ENCODE data around the gene CPLANE1. TPM values are rescaled to one million over a fixed set of nuclear protein-coding genes. Genes with fewer than 3 reads are reported as not detected.

The CPLANE1 gene
- total and polyA plus RNA-seq, 9 of the 15 experiments (the other 6 are each of a cell fraction or from before 2014, with no cell fraction given): under 0.01 to 0.27 (median 0.08) TPM; not detected in 2

- TF ChIP-seq ETS2 (tag; IDR thresholded peaks at IDR 0.05; ENCODE audit: borderline replicate concordance, poor library complexity, severe bottlenecking) (no peak), NFATC3 (IDR thresholded peaks at IDR 0.05) (no peak), FOSL1 (tag; conservative IDR thresholded peaks at IDR 0.05) (no peak)
- DNase-seq (ENCODE audit: extremely low read depth in 1 of 4, low spot score in 3 of 4): no peak
- in situ Hi-C loops (cut with MboI) (no loop called here), intact Hi-C loops (cut with micrococcal nuclease) (loop anchor here (10.0 kb wide), 1 partner anchor 382 kb away; no protein-coding TSS in a partner anchor)
- H3K27me3 ChIP-seq (ENCODE audit: control insufficient read depth in 2 of 2, insufficient read depth in 2 of 2, low read length in 2 of 2): peaks cover 8 to 12% of the 10 kb centered on the region in 2 experiments; a peak in 3 of 5 replicates
- H3K4me2 ChIP-seq (ENCODE audit: insufficient read depth, low read length): no peak overlapping the region
- H4K20me1 ChIP-seq (replicated peaks; ENCODE audit: control insufficient read depth, insufficient read depth, low read length): no peaks in the 10 kb centered on the region
- no peaks in the 10 kb centered on the region for H3K79me2 ChIP-seq (ENCODE audit: control insufficient read depth, insufficient read depth, low read length)
- H3K4me1 ChIP-seq (replicated peaks in 1 of 2; ENCODE audit: control insufficient read depth in 2 of 2, insufficient read depth in 2 of 2, low read length in 2 of 2): no peaks in the 10 kb centered on the region
- H3K4me3 ChIP-seq: no peak overlapping the region
- H2AFZ ChIP-seq (ENCODE audit: low read depth, low read length): no peak overlapping the region
- WGBS (ENCODE audit: insufficient coverage, low coverage, missing lambda C conversion rate): 1% methylated on average over 6 of the region's 6 CpGs
- ChIA-PET POLR2A (no interaction called here), CTCF (ENCODE audit: low intra/inter-chr PET ratio) (no interaction called here)
- no peaks in the 10 kb centered on the region for H3K9me1 ChIP-seq (ENCODE audit: control insufficient read depth, insufficient read depth, low read length)
- no peak overlapping the region for H3K27ac ChIP-seq (ENCODE audit: extremely low read depth, low read depth, low read length)
- FAIRE-seq: no peak
- no TSS peak for BruUV-seq (replicated peaks)
- no peak for ATAC-seq
- H3K9ac ChIP-seq (ENCODE audit: insufficient read depth in 1 of 2, low read depth in 2 of 2, low read length in 2 of 2): no peak overlapping the region
- no peaks in the 10 kb centered on the region for H3K9me3 ChIP-seq (replicated peaks; ENCODE audit: control insufficient read depth, insufficient read depth, low read depth, low read length)
- H3K36me3 ChIP-seq (ENCODE audit: control insufficient read depth, insufficient read depth, low read length): no peaks in the 10 kb centered on the region
Observed at GRCh38 chr5:37116359-37116758, 132.8 kb downstream of the CPLANE1 start.

GRCh38 chr5:37112383-37112991 is 136.7 kb downstream of the CPLANE1 start:
- BruUV-seq (replicated peaks): no TSS peak
- in situ Hi-C loops (cut with MboI): no loop called here
- TF ChIP-seq MTA2 (IDR thresholded peaks at IDR 0.05; ENCODE audit: low read depth) (no peak), HDAC8 (tag; IDR thresholded peaks at IDR 0.05) (no peak)
- TF ChIP-seq, protein P1, sequence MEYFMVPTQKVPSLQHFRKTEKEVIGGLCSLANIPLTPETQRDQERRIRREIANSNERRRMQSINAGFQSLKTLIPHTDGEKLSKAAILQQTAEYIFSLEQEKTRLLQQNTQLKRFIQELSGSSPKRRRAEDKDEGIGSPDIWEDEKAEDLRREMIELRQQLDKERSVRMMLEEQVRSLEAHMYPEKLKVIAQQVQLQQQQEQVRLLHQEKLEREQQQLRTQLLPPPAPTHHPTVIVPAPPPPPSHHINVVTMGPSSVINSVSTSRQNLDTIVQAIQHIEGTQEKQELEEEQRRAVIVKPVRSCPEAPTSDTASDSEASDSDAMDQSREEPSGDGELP (CRISPR knock-in tag; IDR thresholded peaks at IDR 0.05; ENCODE audit: borderline replicate concordance): no peak

More at GRCh38 chr5:37112383-37112991, 136.7 kb downstream of the CPLANE1 start:
- CTCF ChIA-PET (ENCODE audit: low intra/inter-chr PET ratio): no interaction called here
- FAIRE-seq (no peak), DNase-seq (ENCODE audit: extremely low read depth in 1 of 4, low spot score in 3 of 4) (no peak), ATAC-seq (no peak)
- H4K20me1 ChIP-seq (replicated peaks; ENCODE audit: control insufficient read depth, insufficient read depth, low read length): no peaks in the 10 kb centered on the region
- H2AFZ ChIP-seq (ENCODE audit: low read depth, low read length): no peak overlapping the region
- H3K9me1 ChIP-seq (ENCODE audit: control insufficient read depth, insufficient read depth, low read length): no peaks in the 10 kb centered on the region
- no peak overlapping the region for H3K4me2 ChIP-seq (ENCODE audit: insufficient read depth, low read length)
- H3K4me1 ChIP-seq (replicated peaks in 1 of 2; ENCODE audit: control insufficient read depth in 2 of 2, insufficient read depth in 2 of 2, low read length in 2 of 2): no peaks in the 10 kb centered on the region
- no peak overlapping the region for H3K4me3 ChIP-seq
- no peaks in the 10 kb centered on the region for H3K79me2 ChIP-seq (ENCODE audit: control insufficient read depth, insufficient read depth, low read length)
- H3K27me3 ChIP-seq (ENCODE audit: control insufficient read depth in 2 of 2, insufficient read depth in 2 of 2, low read length in 2 of 2): peaks cover 6 to 8% of the 10 kb centered on the region in 2 experiments; a peak in 2 of 5 replicates
- H3K27ac ChIP-seq (ENCODE audit: extremely low read depth, low read depth, low read length): no peak overlapping the region
- 1% methylated on average over 3 of the region's 3 CpGs for WGBS (ENCODE audit: insufficient coverage, low coverage, missing lambda C conversion rate)
- no peak overlapping the region for H3K9ac ChIP-seq (ENCODE audit: insufficient read depth in 1 of 2, low read depth in 2 of 2, low read length in 2 of 2)
- H3K9me3 ChIP-seq (replicated peaks; ENCODE audit: control insufficient read depth, insufficient read depth, low read depth, low read length): no peaks in the 10 kb centered on the region
- POLR2A ChIA-PET: no interaction called here
- intact Hi-C loops (cut with micrococcal nuclease): loop anchor here (10.0 kb wide), 1 partner anchor 378 kb away; no protein-coding TSS in a partner anchor
- H3K36me3 ChIP-seq (ENCODE audit: control insufficient read depth, insufficient read depth, low read length): no peaks in the 10 kb centered on the region
